K562 (cell line): ENCODE measurements around the gene SRI. TPM values are rescaled to one million over a fixed set of nuclear protein-coding genes. Genes with fewer than 3 reads are reported as not detected.

Experiments used
- CCNT2 ChIP-seq: IDR thresholded peaks from 2 replicates; pipeline ENCODE4 v1.6.1; 2011; ENCODE audit warnings: borderline replicate concordance, low read depth, mild to moderate bottlenecking, moderate library complexity, mixed read lengths, low read length; ENCODE audit not compliant: insufficient read length; ENCODE audit errors: extremely low read depth
- CXXC5 ChIP-seq: fragments of 250-450 bp; sonication (Bioruptor Pico); IDR thresholded peaks from 2 replicates; pipeline ENCODE4 v1.8.0; 2022; ENCODE audit warnings: inconsistent platforms, mild to moderate bottlenecking, moderate library complexity
- ERF ChIP-seq: fragments of 450-650 bp; formaldehyde crosslinking; IDR thresholded peaks from 2 replicates; pipeline ENCODE4 v1.4.0; 2020; ENCODE audit warnings: mild to moderate bottlenecking, mixed read lengths
- GTF2E2 ChIP-seq: fragments of 200-800 bp; sonication (Bioruptor generic); IDR thresholded peaks from 2 replicates; pipeline ENCODE4 v1.6.1; 2016; ENCODE audit warnings: missing genetic modification characterization, missing compliant biosample characterization
- HSF4 ChIP-seq: fragments of 250-450 bp; sonication (Bioruptor Pico); IDR thresholded peaks from 2 replicates; pipeline ENCODE4 v2.1.2; 2022; ENCODE audit warnings: mild to moderate bottlenecking, moderate library complexity, borderline replicate concordance
- KAT2B ChIP-seq: IDR thresholded peaks from one replicate; pipeline ENCODE4 v1.6.1; 2012; ENCODE audit warnings: low read depth, mild to moderate bottlenecking, control low read depth, inconsistent platforms, low read length, moderate library complexity
- KLF10 ChIP-seq: fragments of 250-450 bp; sonication (Bioruptor Pico); IDR thresholded peaks from 2 replicates; pipeline ENCODE4 v1.6.1; 2021; ENCODE audit warnings: matching md5 sums
- XRCC4 ChIP-seq: IDR thresholded peaks from one replicate; pipeline ENCODE4 v1.6.1; 2011; ENCODE audit not compliant: insufficient read depth, insufficient read length; ENCODE audit errors: extremely low read depth
- ZNF212 ChIP-seq: fragments of 450-650 bp; formaldehyde crosslinking; IDR thresholded peaks from 2 replicates; pipeline ENCODE4 v1.4.0; 2020; ENCODE audit warnings: mild to moderate bottlenecking
- ZNF696 ChIP-seq: fragments of 250-450 bp; sonication (Bioruptor Pico); conservative IDR thresholded peaks from 2 replicates; pipeline ENCODE4 v1.4.0; 2020; ENCODE audit warnings: mild to moderate bottlenecking, moderate library complexity
- polyA plus RNA-seq, 8 experiments: library from polyadenylated mRNA; depleted of rRNA in 4 of 8; stranded (reverse) in 5 of 8; unstranded in 3 of 8; fragments of >200 nt; fragmentation: Nextera tagmentation in 2 of 8; fragmentation: Illumina TruSeq in 1 of 8; extraction: Ambion mirVana in 2 of 8; extraction: Trizol in 1 of 8; gene quantifications; 2 replicates each; pipeline versions ENCODE4 v1.2.1 to v1.2.3, GENCODE V29; 2011 to 2014; ENCODE audit warnings: inconsistent platforms in 1 of 8, missing spikeins in 1 of 8
- total RNA-seq, 7 experiments: library from RNA; depleted of rRNA in 6 of 7; stranded (reverse); fragments of >200 nt in 6 of 7; fragmentation: Illumina TruSeq in 2 of 7; extraction: Trizol in 2 of 7; gene quantifications; 2 replicates each; pipeline versions ENCODE4 v1.2.1 to v1.2.3, GENCODE V29; 2011 to 2021; ENCODE audit warnings: low replicate concordance in 1 of 7
- TF ChIP-seq, protein P1 (sequence below): sonication (generic); formaldehyde crosslinking; IDR thresholded peaks from 2 replicates; pipeline ENCODE4 v1.4.0; 2020; ENCODE audit warnings: mild to moderate bottlenecking, missing genetic modification reagents
- TF ChIP-seq, protein P2 (sequence below): fragments of 200-400 bp; formaldehyde crosslinking; IDR thresholded peaks from 2 replicates; pipeline ENCODE4 v1.6.1; 2017; ENCODE audit warnings: mild to moderate bottlenecking, low read depth, low read length, moderate library complexity

Gene SRI
- total and polyA plus RNA-seq, 9 of the 15 experiments (the other 6 are each of a cell fraction or from before 2014, with no cell fraction given): 56.4 to 158 (median 119) TPM

DNA sequence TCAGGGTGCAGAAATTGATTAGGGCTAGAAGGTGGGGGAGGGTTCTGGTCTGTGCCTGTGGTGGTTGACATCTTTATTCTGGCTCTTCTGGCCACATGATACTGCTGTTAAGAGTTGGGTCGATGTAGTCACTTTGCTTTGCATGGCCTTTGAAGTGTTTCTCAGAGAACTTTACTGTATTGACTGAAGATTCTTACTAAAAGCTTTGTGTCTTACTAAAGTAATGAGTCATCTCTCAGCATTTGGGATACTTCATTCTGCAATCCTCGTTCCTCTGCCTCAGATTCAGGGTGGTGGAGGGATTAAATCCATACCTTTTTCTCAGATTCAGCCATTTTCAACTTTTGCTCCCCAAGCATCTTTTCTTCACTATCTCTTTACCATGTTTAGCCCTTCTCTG, 48.2 kb upstream of the SRI start (continued):
- TF ChIP-seq CXXC5 (CRISPR knock-in tag) (no peak), ZNF696 (CRISPR knock-in tag) (no peak), ERF (no peak), XRCC4 (no peak), CCNT2 (no peak), HSF4 (CRISPR knock-in tag) (no peak), ZNF212 (CRISPR knock-in tag) (no peak), GTF2E2 (tag) (no peak), KLF10 (CRISPR knock-in tag) (no peak), KAT2B (no peak)
- TF ChIP-seq, protein P1, sequence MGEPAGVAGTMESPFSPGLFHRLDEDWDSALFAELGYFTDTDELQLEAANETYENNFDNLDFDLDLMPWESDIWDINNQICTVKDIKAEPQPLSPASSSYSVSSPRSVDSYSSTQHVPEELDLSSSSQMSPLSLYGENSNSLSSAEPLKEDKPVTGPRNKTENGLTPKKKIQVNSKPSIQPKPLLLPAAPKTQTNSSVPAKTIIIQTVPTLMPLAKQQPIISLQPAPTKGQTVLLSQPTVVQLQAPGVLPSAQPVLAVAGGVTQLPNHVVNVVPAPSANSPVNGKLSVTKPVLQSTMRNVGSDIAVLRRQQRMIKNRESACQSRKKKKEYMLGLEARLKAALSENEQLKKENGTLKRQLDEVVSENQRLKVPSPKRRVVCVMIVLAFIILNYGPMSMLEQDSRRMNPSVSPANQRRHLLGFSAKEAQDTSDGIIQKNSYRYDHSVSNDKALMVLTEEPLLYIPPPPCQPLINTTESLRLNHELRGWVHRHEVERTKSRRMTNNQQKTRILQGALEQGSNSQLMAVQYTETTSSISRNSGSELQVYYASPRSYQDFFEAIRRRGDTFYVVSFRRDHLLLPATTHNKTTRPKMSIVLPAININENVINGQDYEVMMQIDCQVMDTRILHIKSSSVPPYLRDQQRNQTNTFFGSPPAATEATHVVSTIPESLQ (CRISPR knock-in tag): no peak
- TF ChIP-seq, protein P2, sequence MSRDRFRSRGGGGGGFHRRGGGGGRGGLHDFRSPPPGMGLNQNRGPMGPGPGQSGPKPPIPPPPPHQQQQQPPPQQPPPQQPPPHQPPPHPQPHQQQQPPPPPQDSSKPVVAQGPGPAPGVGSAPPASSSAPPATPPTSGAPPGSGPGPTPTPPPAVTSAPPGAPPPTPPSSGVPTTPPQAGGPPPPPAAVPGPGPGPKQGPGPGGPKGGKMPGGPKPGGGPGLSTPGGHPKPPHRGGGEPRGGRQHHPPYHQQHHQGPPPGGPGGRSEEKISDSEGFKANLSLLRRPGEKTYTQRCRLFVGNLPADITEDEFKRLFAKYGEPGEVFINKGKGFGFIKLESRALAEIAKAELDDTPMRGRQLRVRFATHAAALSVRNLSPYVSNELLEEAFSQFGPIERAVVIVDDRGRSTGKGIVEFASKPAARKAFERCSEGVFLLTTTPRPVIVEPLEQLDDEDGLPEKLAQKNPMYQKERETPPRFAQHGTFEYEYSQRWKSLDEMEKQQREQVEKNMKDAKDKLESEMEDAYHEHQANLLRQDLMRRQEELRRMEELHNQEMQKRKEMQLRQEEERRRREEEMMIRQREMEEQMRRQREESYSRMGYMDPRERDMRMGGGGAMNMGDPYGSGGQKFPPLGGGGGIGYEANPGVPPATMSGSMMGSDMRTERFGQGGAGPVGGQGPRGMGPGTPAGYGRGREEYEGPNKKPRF: no peak
- TF ChIP-seq, all 486 proteins: peak for 0
